HG03139 (cell line): Measurements from ENCODE around the gene MUTYH.

Source experiments
- ATAC-seq: cut with Tn5 transposase; IDR thresholded peaks from one replicate; pipeline ENCODE4 v1.9.1; 2021; ENCODE audit not compliant: unreplicated experiment

The MUTYH gene

DNA sequence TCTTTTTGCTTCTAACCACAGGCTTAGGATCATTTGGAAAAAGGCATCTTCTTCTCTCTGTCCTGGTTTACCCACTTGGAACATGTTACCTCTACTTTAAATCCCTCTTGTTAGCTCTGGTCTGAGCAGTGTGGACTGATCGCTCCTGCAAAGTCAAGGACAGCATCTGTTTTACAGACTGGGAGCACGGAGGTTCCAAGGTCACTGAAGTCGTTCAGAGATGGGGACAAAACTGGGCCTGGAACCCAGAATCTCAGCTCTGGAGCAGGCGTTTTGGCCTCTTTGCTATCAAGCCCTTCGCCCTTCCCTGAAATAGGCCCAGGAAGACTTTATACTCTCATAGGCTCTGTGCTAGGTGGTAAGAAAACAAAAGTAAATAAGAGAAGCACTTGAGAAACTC is 11.3 kb upstream of the MUTYH start:
- no peak for ATAC-seq

- no peak for ATAC-seq
Measured at GRCh38 chr1:45348966-45349677, 8.9 kb upstream of the MUTYH start.

GRCh38 chr1:45348609-45348965 is 8.3 kb upstream of the MUTYH start:
- ATAC-seq: no peak

GRCh38 chr1:45348020-45348419 is 7.8 kb upstream of the MUTYH start:
- ATAC-seq: no peak

DNA sequence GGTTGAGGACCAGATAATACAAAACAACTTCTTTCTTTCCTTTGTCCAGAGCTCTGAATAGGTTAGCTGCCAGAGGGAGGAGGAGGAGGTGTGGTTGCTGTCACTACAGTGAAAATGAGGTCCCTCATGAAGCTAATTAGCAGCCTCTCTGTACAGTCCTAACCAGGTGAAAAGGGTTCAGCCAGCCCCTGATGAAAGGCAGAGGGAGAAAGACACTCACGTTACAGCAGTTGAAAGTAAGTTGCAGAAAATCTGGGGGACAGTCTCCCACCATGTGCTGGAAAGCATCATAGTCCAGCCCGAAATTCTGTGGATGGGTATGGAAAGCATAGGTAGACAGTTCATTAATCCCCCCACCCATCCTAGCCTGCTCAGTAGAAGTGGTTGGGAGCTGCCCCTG is 6.2 kb upstream of the MUTYH start:
- ATAC-seq: no peak

DNA sequence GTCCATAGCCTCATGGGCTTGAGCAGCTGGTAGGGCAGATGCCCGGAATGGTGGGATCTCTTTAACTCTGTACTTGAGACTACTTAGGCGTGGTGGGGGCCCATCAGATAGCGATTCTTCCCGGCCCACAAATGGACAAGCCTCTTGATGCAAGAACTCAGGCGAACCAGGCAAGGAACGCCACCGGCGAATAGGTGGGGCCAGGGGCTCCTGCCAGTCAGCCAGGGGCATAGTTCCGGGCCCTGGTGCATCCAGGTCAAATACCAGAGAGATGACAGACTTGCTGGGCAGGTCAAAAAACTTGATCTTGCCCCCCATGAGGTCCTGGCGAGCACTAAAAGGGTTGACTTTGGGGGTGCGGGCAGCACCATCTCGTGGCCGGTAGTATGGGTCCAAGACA is 4.8 kb upstream of the MUTYH start:
- ATAC-seq: no peak

DNA sequence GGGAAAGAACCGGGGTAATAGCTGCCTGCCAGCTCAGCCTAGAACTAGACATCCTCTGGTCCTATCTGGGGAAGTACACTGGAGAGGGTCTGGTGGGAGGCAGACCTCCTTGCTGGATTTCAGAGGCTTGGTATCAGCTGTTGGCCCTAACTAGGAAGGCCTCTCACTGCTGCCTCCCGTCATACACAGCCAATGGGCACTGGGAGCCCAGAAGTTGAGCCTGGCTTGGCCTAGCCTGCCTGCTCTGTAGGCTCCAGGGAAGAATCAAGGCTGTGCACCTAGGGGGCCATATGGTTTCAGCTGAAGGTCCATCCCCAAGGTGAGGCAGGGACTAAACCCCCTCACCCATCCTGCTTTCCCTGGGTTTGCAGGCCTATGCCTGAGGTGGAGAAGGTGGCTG is 4.3 kb upstream of the MUTYH start:
- ATAC-seq: no peak

GRCh38 chr1:45340816-45341466 is 701 bp upstream of the MUTYH start:
- ATAC-seq: no peak

- ATAC-seq: no peak
Measured at GRCh38 chr1:45337630-45338325, 2.5 kb downstream of the MUTYH start.

DNA sequence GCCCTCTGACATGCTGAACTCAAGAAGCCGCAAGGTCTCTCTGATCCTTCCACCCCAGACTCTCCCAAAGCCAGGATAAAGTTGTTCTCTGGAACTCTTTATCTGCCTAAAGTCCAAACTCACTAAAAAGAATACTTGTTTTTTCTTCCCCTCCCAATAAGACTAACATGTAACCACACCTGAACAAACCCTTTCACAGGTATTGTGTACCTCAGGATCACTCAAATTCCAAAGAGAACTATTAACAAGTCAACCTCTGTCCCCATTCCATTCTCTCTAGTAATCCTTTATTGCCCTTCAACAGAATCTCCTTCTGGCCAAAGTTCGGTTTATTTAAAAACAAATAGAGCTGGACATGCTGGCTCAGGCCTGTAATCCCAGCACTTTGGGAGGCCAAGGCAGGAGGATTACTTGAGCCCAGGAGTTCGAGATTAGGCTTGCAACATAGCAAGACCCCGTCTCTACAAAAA is 4.3 kb downstream of the MUTYH start:
- ATAC-seq: no peak

GRCh38 chr1:45334308-45335245 is 5.7 kb downstream of the MUTYH start:
- ATAC-seq: no peak

GRCh38 chr1:45332346-45332720 is 7.9 kb downstream of the MUTYH start:
- ATAC-seq: no peak

DNA sequence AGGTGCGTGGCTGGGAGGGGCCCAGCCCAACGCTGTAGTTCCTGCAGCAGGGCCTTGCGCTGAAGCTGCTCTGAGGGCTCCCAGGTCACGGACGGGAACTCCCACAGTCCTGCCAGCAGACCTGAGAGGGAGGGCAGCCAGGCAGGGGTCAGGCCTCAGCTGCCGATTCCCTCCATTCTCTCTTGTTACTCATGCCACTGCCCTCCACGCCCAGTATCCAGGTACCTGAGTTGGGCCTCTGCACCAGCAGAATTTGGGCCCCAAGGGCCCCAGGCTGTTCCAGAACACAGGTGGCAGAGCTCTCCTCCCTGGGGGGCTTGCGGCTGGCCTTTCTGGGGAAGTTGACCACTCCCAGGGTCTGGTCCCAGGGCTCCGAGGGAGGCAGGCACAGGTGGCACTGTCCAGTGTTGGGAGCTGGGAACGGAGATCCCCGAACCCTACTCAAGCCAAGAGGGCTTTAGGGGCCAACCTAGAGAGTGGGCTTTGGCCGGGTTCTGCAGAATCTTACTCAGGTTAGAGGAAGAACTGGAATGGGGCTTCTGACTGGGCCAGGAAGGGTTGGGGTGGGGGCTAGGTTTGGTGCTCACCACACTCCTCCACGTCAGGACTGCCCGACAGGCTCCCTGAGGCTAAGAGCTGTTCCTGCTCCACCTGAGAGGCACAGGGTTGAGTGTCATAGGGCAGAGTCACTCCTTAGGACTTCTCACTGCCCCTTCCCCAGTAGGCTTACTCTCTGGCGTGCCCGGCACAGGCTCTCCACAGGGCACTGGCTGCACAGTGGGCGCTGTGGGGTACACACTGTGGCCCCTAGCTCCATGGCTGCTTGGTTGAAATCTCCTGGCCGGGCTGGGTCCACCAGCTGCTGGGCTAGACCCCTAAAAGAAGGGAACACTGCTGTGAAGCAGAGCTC is 8.5 kb downstream of the MUTYH start:
- ATAC-seq: no peak

GRCh38 chr1:45329445-45329844 is 10.8 kb downstream of the MUTYH start:
- no peak for ATAC-seq

DNA sequence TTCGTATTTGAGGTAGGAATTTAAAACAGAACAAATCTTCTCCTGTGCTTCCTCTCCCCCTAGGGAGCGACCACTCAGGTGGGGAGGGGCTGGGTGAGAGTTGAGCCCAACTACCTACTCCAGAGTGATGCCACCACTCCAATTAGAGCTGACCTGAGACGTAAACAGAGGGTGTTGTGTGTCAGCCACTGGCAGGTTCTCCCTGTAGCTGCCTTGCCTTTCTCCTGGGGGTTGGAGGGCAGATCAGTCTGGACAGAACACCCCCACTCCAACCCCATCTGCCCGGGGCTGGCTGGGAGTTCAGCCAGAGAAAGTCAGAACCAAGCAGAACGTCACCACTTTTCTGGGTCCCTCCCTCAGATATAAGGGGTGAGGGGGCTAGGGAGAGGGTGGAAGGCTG is 11.6 kb downstream of the MUTYH start:
- ATAC-seq: no peak

DNA sequence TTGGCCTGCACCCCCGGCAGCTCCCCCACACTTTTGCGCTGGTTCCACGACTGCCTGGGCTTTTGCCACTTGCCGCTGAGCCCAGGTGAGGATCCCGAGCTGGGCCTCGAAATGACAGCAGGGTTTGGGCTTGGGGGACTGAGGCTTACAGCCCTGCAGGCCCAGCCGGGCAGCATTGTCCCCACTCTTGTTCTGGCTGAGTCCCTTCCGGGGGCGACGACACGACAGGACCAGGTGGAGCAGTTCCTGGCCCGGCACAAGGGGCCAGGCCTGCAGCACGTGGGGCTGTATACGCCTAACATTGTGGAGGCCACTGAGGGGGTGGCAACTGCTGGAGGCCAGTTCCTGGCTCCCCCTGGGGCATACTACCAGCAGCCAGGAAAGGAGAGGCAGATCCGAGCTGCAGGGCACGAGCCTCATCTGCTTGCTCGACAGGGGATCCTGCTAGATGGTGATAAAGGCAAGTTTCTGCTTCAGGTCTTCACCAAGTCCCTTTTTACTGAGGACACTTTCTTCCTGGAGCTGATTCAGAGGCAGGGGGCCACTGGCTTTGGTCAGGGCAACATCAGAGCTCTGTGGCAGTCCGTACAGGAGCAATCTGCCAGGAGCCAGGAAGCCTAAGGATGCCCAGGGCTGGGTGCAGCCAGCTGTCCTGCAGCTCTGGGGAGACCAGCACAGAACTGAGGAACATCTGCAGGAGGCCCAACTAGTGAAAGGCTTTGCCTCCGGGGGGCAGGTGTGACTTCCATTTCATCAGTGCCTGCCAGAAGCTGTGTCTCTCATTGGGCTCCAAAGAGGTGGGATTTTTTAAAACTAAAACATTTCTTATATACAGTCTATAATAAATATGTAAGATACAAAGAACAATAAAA is 12.4 kb downstream of the MUTYH start:
- no peak for ATAC-seq

DNA sequence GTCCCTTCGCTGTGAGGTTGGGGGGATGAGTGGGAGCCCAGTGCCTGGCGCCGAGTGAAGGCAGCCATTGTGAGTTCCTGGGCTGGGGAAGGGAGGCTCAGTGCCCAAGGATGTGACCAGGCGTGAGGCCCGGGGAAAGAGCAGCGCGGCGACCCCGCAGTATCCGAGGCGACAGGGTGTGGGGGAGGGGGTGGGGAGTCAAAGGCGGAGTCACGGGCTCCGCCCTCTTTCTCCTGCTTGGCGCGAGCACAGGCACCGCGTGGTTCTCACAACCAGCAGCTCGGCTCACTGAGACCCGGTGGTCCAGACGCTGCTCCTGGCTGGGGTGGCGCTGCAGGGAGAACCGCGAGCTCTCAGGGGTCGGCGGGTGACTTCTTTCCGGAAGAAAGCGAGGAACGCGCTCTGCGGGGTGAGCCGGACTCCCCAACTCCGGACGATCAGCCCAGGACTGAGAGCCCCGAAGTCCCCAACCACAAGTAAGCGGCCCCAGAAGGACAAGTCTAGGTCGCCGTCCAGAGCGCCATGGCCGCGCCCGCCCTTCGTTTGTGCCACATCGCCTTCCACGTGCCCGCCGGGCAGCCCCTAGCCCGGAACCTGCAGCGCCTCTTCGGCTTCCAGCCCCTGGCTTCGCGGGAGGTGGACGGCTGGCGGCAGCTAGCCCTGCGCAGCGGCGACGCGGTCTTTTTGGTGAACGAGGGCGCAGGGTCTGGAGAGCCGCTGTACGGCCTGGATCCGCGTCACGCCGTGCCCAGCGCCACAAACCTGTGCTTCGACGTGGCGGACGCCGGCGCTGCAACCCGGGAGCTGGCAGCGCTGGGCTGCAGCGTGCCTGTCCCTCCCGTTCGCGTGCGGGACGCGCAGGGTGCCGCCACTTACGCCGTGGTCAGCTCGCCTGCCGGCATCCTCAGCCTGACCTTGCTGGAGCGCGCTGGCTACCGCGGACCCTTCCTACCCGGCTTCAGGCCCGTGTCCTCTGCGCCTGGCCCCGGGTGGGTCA is 13.3 kb downstream of the MUTYH start, which contains the start of gene HPDL:
HPDL (plus strand) TSS at position 269 of the 997 bp plus-strand sequence; CDS start at position 523, 254 bp downstream.
- ATAC-seq: peak; percentile 51
